H1 (cell line): ENCODE measurements around the gene CCDC169. TPM values are rescaled to one million over a fixed set of nuclear protein-coding genes. Genes with fewer than 3 reads are reported as not detected.

Source experiments
- ATF3 ChIP-seq: IDR thresholded peaks from 2 replicates; pipeline ENCODE4 v1.6.1; 2011; ENCODE audit warnings: low read depth, mild to moderate bottlenecking, low read length; ENCODE audit not compliant: insufficient read depth
- CHD2 ChIP-seq: IDR thresholded peaks from 2 replicates; pipeline ENCODE4 v1.6.1; 2012; ENCODE audit warnings: low read length, improper control_type of control experiment
- KDM5A ChIP-seq: fragments of 200-600 bp; IDR thresholded peaks from 2 replicates; pipeline ENCODE4 v1.7.1; 2012; ENCODE audit warnings: mild to moderate bottlenecking, low read length, inconsistent platforms, mixed read lengths
- SIRT6 ChIP-seq: IDR thresholded peaks from one replicate; pipeline ENCODE4 v1.7.1; 2012; ENCODE audit warnings: low read length, inconsistent platforms
- TEAD4 ChIP-seq: IDR thresholded peaks from 2 replicates; pipeline ENCODE4 v1.6.1; 2012; ENCODE audit warnings: low read depth, low read length, inconsistent platforms, mixed read lengths
- polyA plus RNA-seq, 7 experiments: library from polyadenylated mRNA; depleted of rRNA in 3 of 7; stranded (reverse) in 5 of 7; unstranded in 2 of 7; fragments of >200 nt in 5 of 7; fragments of 200-250 nt in 2 of 7; gene quantifications; 1 replicate in 5 of 7; 2 replicates in 1 of 7; 4 replicates in 1 of 7; pipeline versions ENCODE4 v1.2.1 to v1.2.3, GENCODE V29; 2011 to 2013; ENCODE audit warnings: missing spikeins in 2 of 7, mixed read lengths in 2 of 7
- total RNA-seq: library from RNA; stranded (reverse); fragmentation: NEBNext Ultra II Directional; extraction: Animal tissue kit (Norgen Biotek cat#: 25700); gene quantifications from 2 replicates; pipeline ENCODE4 v1.2.1, GENCODE V29; 2021

The CCDC169 gene
- total and polyA plus RNA-seq, 2 of the 8 experiments (the other 6 are each of a cell fraction or from before 2014, with no cell fraction given): 7.2 to 44.0 TPM

- TF ChIP-seq KDM5A: no peak
- 0 out of 2 replicates have a peak, but pooled peaks have one; percentile 39 for TF ChIP-seq TEAD4
- no peak for TF ChIP-seq CHD2
- no peak for TF ChIP-seq SIRT6
- peak; percentile 51; the same call in 1 of the 2 replicates for TF ChIP-seq ATF3
- TF ChIP-seq, all 59 proteins: peak for 25
Measured at GRCh38 chr13:36297366-36298338, at the start of gene CCDC169 (continued).
